SU-DHL-6 (cell line): ENCODE results near the gene RBM19.

Experiments used
- CTCF ChIP-seq: fragments of 200-600 bp; sonication (generic); IDR thresholded peaks from one replicate; pipeline ENCODE4 v1.5.1; 2017; ENCODE audit warnings: antibody characterized with exemption, mild to moderate bottlenecking, low read length, moderate library complexity; ENCODE audit not compliant: insufficient read depth, poor library complexity, severe bottlenecking
- EZH2phosphoT487 ChIP-seq: fragments of 200-600 bp; sonication (generic), shearing (Covaris generic); conservative IDR thresholded peaks from 2 replicates; pipeline ENCODE4 v1.6.1; 2018; ENCODE audit warnings: mild to moderate bottlenecking, antibody characterized with exemption, low read length, moderate library complexity, mixed read lengths

- TF ChIP-seq EZH2phosphoT487 (no peak), CTCF (no peak)
Measured at GRCh38 chr12:113841786-113842185, 124.3 kb downstream of the RBM19 start.
